Eye (tissue), 1 donor: Measurements from ENCODE around the gene CFAP157.
A peak's percentile ranks its signal among the peaks of the same experiment; 100 is the strongest.
"Not testable (repeated sequence)": the region's sequence is repeated elsewhere in the genome, so short reads cannot be mapped to it uniquely, and the experiment has no call there.

Source experiments
- DNase-seq: peaks from one replicate; pipeline ENCODE4 v3.0.0-alpha.2; 2015

Gene CFAP157

GRCh38 chr9:127739614-127740330 is 33.0 kb downstream of the CFAP157 start:
- DNase-seq = no peak

DNA sequence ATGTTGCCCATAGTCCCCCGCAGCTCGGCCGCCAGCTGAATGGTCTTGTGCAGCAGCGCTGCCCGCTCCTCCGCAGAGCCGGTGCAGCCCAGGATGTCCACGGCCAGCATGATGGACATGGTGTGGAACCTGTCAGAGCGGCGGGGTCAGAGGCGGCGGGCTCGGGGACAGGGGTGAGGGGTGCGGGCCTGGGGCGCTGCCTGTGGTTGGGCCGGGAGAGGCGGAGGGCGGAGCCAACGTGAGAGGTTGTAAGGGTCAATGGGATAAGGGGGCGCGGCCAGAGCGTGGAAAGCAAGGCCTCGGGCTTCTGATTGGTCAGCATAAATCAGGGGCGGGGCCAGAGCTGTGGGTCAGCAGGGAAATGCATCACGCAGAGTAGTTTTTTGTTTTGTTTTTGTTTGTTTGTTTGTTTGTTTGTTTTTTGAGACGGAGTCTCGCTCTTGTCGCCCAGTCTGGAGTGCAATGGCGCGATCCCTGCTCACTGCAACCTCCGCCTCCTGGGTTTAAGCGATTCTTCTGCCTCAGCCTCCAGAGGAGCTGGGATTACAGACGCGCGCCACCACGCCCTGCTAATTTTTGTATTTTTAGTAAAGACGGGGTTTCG is 35.1 kb downstream of the CFAP157 start:
- peak; percentile 94 for DNase-seq

DNA sequence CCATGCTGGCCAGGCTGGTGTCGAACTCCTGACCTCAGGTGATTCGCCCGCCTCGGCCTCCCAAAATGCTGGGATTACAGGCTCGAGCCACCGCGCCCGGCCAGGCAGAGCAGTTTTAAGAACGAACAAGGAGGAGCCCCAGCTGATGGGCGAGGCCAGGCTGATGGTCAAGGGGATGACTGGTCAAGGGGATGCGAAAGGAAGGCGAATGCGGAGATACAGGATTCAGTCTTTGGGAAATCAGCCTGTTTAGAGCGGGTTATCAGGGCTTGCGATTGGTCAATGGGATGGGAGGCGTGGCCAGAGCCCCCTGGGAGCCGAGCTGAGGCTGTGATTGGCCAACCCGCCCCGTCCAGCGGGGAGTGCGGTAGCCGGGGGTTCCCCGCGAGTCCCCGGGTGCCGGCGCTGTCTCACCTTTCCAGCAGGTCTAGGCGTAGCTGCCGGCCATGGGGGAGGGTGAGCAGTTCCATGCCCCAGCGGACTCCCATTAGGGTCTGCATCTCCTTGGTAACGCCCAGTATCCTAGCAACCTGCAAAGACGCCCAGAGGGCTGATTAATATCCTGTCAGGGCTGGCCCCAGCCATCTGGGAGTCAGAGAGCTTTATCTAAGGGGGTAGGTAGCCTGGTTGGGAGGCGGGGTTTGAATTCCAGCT is 35.8 kb downstream of the CFAP157 start:
- peak; percentile 93 for DNase-seq

DNA sequence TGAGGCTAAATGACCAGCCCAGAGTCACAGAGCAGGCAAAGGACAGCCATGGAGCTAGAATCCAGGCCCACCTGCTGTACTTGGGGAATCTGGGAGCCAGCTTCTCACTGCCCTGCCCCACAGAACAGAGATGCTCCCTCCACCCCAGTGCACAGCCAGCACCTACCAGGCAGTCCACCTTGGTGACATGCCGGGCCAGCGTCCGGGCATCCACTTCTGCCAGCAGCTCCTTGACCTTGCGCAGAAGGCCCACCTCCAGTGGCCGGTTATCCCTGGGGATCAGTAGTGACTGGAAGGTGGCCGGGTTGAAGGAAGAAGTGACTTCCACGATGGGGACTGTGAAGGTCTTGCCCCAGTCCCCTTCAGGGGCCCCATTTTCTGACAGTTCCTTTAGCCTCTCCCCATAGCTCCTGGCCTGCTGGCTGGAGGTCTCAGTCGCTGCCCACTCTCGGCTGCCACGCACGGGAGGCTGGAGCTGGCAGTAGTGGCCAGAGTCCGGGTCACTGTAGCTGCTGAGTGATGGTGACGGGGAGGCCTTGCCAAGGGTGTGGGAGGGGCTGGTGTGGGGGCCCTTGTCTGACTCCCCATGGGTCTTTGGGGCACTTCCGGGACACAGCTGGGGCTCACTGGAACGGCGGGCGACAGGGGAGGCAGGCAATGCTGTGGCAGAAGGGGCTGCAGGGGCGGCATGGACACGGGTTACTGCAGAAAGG is 37.8 kb downstream of the CFAP157 start:
- no peak for DNase-seq

DNA sequence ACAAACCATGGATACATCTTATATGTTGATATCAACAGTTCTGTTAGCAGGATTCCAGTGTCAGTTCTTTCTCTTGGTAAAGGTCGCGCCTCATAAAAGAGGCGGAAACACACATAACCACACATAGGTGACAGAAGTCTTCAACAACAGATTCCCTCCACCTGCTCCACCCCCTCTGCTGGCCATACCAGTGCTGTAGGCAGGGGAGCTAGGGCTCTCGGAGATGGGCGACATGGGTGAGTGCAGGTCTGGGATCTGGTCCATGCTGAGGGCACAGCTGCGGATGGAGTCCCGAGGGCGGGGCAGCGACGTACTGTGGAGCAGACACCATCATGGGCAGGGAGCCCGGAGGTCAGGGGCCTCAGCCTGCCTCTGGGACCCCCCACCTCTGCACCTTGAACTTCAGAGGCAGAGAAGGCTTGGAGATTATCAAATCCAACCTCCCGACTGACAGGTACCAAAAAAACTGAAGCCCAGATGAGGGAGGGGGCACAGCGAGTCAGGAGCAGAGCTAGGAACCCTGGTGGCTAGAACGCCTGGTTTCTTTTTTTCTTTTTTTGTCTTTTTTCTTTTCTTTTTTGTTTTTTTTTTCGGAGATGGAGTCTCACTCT is 40.3 kb downstream of the CFAP157 start:
- no peak for DNase-seq

GRCh38 chr9:127749090-127749787 is 42.5 kb downstream of the CFAP157 start:
- DNase-seq = no peak

- peak; percentile 68 for DNase-seq
Observed at GRCh38 chr9:127751269-127752054, 44.7 kb downstream of the CFAP157 start.

GRCh38 chr9:127753148-127753547 is 46.4 kb downstream of the CFAP157 start:
- DNase-seq = no peak

- DNase-seq = peak; percentile 46
Observed at GRCh38 chr9:127753622-127754021, 46.8 kb downstream of the CFAP157 start.

- DNase-seq = peak; percentile 89
Observed at GRCh38 chr9:127754099-127755060, 47.6 kb downstream of the CFAP157 start.

- DNase-seq = peak; percentile 85
Observed at GRCh38 chr9:127755061-127756060, 48.6 kb downstream of the CFAP157 start.

DNA sequence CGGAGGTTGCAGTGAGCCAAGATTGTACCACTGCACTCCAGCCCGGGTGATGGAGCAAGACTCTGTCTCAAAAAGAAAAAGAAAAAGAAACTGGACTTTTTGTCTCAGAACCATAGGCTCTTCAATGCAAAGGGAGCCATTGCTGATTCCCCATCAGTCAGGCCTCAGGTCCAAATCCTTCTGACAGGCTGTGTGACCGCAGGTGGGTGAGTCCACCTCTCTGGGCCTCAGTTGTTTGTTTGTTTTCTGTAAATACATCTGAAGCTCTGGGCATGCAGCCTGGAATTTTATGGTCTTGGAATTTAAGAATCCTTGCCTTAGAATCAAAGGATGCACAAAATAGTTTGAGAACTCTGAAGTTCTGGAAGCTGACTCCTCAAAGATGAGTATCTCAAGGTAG is 49.4 kb downstream of the CFAP157 start:
- DNase-seq = no peak

GRCh38 chr9:127756776-127757175 is 50.0 kb downstream of the CFAP157 start:
- not testable (repeated sequence) for DNase-seq

DNA sequence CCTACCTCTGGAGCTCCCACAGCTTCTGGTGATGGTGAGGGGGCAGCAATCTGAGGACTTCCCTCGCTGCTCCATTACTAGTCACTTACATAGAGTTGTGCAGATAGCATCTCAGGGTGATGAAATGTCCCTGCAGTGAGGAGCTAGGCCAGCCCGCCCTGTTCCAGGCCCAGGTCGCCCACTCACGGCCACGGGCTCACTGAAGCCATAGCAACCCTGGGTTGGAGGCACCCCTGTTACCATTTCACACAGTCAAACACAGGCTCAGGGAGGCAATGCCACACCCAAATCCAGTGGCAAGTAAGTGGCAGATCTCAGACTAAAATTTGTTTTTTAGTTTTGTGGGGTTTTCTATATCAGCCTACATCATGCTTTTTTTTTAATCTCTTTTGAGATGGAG is 52.1 kb downstream of the CFAP157 start:
- DNase-seq = no peak

DNA sequence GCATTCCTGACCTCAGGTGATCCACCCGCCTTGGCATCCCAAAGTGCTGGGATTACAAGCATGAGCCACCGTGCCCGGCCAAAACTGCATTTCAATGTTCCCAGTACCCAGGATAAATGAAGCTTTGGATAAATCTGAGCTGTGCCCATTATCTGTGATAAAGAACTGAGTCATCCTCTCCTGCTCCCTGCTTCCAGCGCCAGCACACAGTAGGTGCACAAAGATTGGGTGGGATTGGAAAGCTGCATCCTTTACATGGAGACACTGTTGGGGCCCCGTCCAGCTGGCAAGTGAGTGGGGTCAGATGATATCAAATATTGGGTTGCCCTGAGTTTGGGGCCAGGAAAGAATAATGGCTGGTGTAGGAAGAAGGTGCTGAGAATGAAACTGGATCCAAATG is 54.3 kb downstream of the CFAP157 start:
- DNase-seq = no peak

DNA sequence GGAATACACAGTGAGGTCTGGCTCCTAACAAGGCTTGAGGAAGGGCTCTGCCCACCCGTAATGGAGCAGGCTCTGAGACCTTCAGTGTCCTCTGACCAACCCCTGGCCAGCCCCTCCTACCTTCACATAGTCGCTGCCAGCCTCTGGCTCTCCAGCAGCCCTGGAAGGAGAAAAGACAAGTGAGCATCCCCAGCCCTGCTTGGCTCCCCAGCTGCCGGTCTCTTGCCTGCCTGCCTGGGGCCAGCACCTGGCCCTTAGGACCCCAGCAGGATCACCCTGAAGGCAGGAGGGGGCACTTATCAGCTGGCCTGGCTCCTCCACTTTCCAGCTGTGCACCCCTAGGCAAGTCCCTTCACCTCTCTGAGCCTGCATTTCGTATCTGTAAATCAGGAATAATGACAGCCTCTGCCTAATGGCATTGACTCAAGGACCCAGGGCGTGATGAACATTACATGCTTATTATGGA is 54.7 kb downstream of the CFAP157 start:
- DNase-seq = no peak

- DNase-seq = no peak
Observed at GRCh38 chr9:127762111-127762676, 55.4 kb downstream of the CFAP157 start.

DNA sequence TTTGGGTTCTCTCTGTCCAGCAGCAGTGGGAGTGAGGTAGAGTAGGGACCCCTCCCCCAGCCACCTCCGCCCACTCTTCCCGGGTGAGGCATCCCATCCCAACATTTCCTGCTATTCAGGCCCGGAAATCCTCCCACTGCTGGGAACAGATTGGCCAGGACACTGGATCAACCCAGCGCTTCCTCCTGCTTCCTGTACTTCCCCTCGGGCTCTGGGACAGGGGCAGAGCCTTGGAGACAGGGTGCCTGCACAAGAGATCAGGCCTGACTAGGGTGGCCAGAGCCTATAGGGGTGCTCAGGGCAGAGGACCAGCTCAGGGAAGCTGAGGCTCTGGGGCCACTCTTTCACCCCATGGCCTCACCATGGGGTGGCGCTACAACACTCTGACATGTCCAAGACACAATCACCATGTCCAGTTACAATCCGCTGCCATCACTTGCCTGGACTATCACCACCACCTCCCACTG is 57.2 kb downstream of the CFAP157 start:
- no peak for DNase-seq
